ENCODE results near the gene ANP32B.

DNA sequence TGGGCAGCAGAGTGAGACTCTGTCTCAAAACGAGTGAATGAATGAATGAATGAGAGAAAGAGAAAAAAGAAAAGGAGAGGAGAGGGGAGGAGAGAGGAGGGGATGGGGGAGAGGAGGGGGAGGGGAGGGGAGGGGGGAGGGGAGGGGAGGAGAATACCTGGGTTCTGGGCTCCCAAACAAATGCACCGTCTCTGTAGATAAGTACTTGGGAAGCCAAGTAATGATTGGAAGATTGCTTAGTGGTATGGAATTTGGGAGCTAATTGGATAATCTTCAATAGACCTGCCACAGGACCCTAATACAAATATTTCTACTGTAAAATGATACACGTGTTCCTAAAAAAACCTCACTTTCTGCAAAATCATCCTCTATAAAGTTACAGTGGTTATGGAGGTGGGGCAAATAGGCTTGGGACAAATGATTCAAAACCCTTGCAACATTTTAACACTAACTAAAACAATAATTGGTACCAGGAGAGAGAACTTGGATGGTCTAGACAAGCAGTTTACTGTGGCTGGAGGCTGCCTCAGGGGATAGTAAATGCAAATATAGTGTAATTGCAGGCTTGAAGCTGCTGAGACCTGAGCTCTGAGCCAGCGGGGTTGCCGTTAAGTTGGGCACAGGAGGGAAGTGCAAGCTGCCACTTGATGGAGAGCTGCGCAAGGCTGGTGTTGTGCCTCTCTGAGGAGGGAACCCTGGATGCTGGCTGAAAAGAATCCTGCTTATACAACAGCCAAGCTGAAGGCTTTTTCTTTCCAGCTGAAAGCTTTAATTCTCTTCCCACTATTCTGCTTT is 48.6 kb upstream of the ANP32B start:
- TF ChIP-seq CTCF (IDR thresholded peaks at IDR 0.05) (no peak), EZH2 (IDR thresholded peaks at IDR 0.05) (no peak)
